GM23248 (cell line): ENCODE data around the gene PGD. TPM values are rescaled to one million over a fixed set of nuclear protein-coding genes. Genes with fewer than 3 reads are reported as not detected.
A peak's percentile ranks its signal among the peaks of the same experiment; 100 is the strongest.

Source experiments
- DNase-seq: peaks from one replicate; pipeline ENCODE4 v3.0.0-alpha.2; 2015
- H2AFZ ChIP-seq: fragments of 200-600 bp; sonication (generic); 2 replicates; pipeline ENCODE4 v1.6.1; 2016; ENCODE audit warnings: antibody characterized with exemption
- H3F3A ChIP-seq: fragments of 200-600 bp; sonication (generic); 2 replicates; pipeline ENCODE4 v1.6.1; 2016; ENCODE audit warnings: mild to moderate bottlenecking, antibody characterized with exemption, mixed run types; ENCODE audit not compliant: insufficient read depth
- H3K27ac ChIP-seq: fragments of 200-600 bp; sonication (generic); 2 replicates; pipeline ENCODE4 v1.5.1; 2016; ENCODE audit warnings: mild to moderate bottlenecking
- H3K27me3 ChIP-seq: fragments of 200-600 bp; sonication (generic); replicated peaks from 2 replicates; pipeline ENCODE4 v1.6.1; 2016; ENCODE audit warnings: mild to moderate bottlenecking; ENCODE audit not compliant: insufficient read depth
- H3K36me3 ChIP-seq: fragments of 200-600 bp; sonication (generic); 2 replicates; pipeline ENCODE4 v1.6.1; 2016; ENCODE audit warnings: low read depth, mild to moderate bottlenecking
- H3K4me1 ChIP-seq: fragments of 200-600 bp; sonication (generic); 2 replicates; pipeline ENCODE4 v1.6.1; 2016; ENCODE audit warnings: mild to moderate bottlenecking; ENCODE audit not compliant: insufficient read depth
- H3K4me2 ChIP-seq: fragments of 200-600 bp; sonication (generic); one replicate; pipeline ENCODE4 v1.6.1; 2016; ENCODE audit warnings: mild to moderate bottlenecking; ENCODE audit not compliant: unreplicated experiment
- H3K4me3 ChIP-seq: fragments of 200-600 bp; sonication (generic); 2 replicates; pipeline ENCODE4 v1.5.1; 2016; ENCODE audit warnings: mild to moderate bottlenecking
- H3K79me2 ChIP-seq: fragments of 200-600 bp; sonication (generic); 2 replicates; pipeline ENCODE4 v1.6.1; 2016; ENCODE audit warnings: mild to moderate bottlenecking; ENCODE audit not compliant: insufficient read depth
- H3K9ac ChIP-seq: fragments of 200-600 bp; sonication (generic); 2 replicates; pipeline ENCODE4 v1.6.1; 2016; ENCODE audit warnings: mild to moderate bottlenecking
- H3K9me2 ChIP-seq: fragments of 200-600 bp; sonication (generic); 2 replicates; pipeline ENCODE4 v1.6.1; 2016; ENCODE audit warnings: mixed run types, mild to moderate bottlenecking, moderate library complexity; ENCODE audit not compliant: insufficient read depth
- H3K9me3 ChIP-seq: fragments of 200-600 bp; sonication (generic); one replicate; pipeline ENCODE4 v1.6.1; 2017; ENCODE audit warnings: low read depth
- H4K20me1 ChIP-seq: fragments of 200-600 bp; sonication (generic); 2 replicates; pipeline ENCODE4 v1.6.0; 2016; ENCODE audit not compliant: insufficient read depth
- EZH2 ChIP-seq: fragments of 200-600 bp; sonication (generic); IDR thresholded peaks from 2 replicates; pipeline ENCODE4 v1.6.1; 2018; ENCODE audit warnings: antibody characterized with exemption, mild to moderate bottlenecking; ENCODE audit not compliant: insufficient read depth, poor library complexity, severe bottlenecking
- EZH2phosphoT487 ChIP-seq: fragments of 200-600 bp; sonication (generic); IDR thresholded peaks from 2 replicates; pipeline ENCODE4 v1.6.1; 2018; ENCODE audit warnings: antibody characterized with exemption, moderate library complexity, mild to moderate bottlenecking, low read depth; ENCODE audit not compliant: insufficient read depth
- WGBS, 2 experiments: methylation state at CpG; one replicate each; pipeline ENCODE4 v1.1.6; 2015 to 2017; ENCODE audit warnings: low lambda C conversion rate in 2 of 2, low coverage in 1 of 2; ENCODE audit errors: missing lambda C conversion rate in 2 of 2; 5-methylcytosine and 5-hydroxymethylcytosine counted together
- in situ Hi-C: fragments of 300-500 bp; cut with MboI; formaldehyde crosslinking; loops from 2 replicates; pipeline ENCODE4 v1.15.0; 2020
- polyA plus RNA-seq: library from polyadenylated mRNA; unstranded; fragments of >200 nt; fragmentation: Nextera tagmentation; extraction: Ambion mirVana; gene quantifications from 2 replicates; pipeline ENCODE4 v1.2.1, GENCODE V29; 2016
- total RNA-seq: library from RNA; depleted of rRNA; stranded (reverse); fragments of >200 nt; shearing (Covaris generic); gene quantifications from 2 replicates; pipeline ENCODE4 v1.2.3, GENCODE V29; 2014; rRNA removed

The PGD gene
- total RNA-seq: 51.7 and 59.1 TPM in 2 replicates
- polyA plus RNA-seq: 61.4 and 64.4 TPM in 2 replicates

GRCh38 chr1:10398734-10399443 is at the start of gene PGD:
Gene PGD (plus strand): TSS chr1:10399064. CDS start chr1:10399118, 54 bp downstream.
- peak within 1 kb of the TSS; percentile 95 for H2AFZ ChIP-seq
- peak within 1 kb of the TSS; percentile 57 for H3K27ac ChIP-seq
- H3K4me3 ChIP-seq: peak within 1 kb of the TSS; percentile 83
- H3K4me1 ChIP-seq: peaks cover 35% of the 10 kb centered on the region
- H3K9me3 ChIP-seq: no peaks in the 10 kb centered on the region
- WGBS, 2 experiments: 1% methylated on average over 46 to 55 of the region's 76 CpGs
- in situ Hi-C loops: no loop called here
- H3K9me2 ChIP-seq: no peaks in the 10 kb centered on the region
- peak; percentile 100 for DNase-seq
- H3K27me3 ChIP-seq: no peaks in the 10 kb centered on the region
- H4K20me1 ChIP-seq: no peaks in the 10 kb centered on the region
- H3F3A ChIP-seq: peaks cover 27% of the 10 kb centered on the region
- peak within 1 kb of the TSS; percentile 80 for H3K9ac ChIP-seq
- H3K36me3 ChIP-seq: no peaks in the 10 kb centered on the region
- no peak for TF ChIP-seq EZH2
- TF ChIP-seq EZH2phosphoT487: no peak
- peak within 1 kb of the TSS; percentile 93 for H3K4me2 ChIP-seq
- H3K79me2 ChIP-seq: peaks cover 24% of the 10 kb centered on the region

GRCh38 chr1:10353282-10353681 is 45.6 kb upstream of the PGD start:
- WGBS, 2 experiments: 67 to 70% methylated on average over 4 of the region's 4 CpGs
- Histone ChIP-seq H3K27me3 (no peaks in the 10 kb centered on the region), H3K4me2 (no peak overlapping the region), H3K9me2 (no peaks in the 10 kb centered on the region), H4K20me1 (no peaks in the 10 kb centered on the region), H3K27ac (no peak overlapping the region), H3K9me3 (no peaks in the 10 kb centered on the region), H3K4me3 (no peak overlapping the region), H3K9ac (no peak overlapping the region), H2AFZ (no peak overlapping the region), H3K36me3 (peaks cover 10% of the 10 kb centered on the region), H3K4me1 (no peaks in the 10 kb centered on the region), H3F3A (peaks cover 5% of the 10 kb centered on the region; the same call in 1 of the 2 replicates), H3K79me2 (no peaks in the 10 kb centered on the region)
- in situ Hi-C loops: no loop called here
- DNase-seq: no peak
- no peak for TF ChIP-seq EZH2
- no peak for TF ChIP-seq EZH2phosphoT487

- Histone ChIP-seq H3K36me3 (peaks cover 10% of the 10 kb centered on the region), H3F3A (peaks cover 5% of the 10 kb centered on the region; the same call in 1 of the 2 replicates), H3K27ac (no peak overlapping the region), H3K9ac (no peak overlapping the region), H3K4me3 (no peak overlapping the region), H3K9me2 (no peaks in the 10 kb centered on the region), H3K27me3 (no peaks in the 10 kb centered on the region), H3K9me3 (no peaks in the 10 kb centered on the region), H2AFZ (no peak overlapping the region), H3K4me1 (no peaks in the 10 kb centered on the region), H3K79me2 (no peaks in the 10 kb centered on the region), H4K20me1 (no peaks in the 10 kb centered on the region), H3K4me2 (no peak overlapping the region)
- 38 to 44% methylated on average over 2 of the region's 2 CpGs for WGBS, 2 experiments
- in situ Hi-C loops: no loop called here
- DNase-seq: no peak
- TF ChIP-seq EZH2 (no peak), EZH2phosphoT487 (no peak)
Observed at GRCh38 chr1:10353693-10354092, 45.2 kb upstream of the PGD start.

- no peak overlapping the region for H3K4me3 ChIP-seq
- DNase-seq: no peak
- no peaks in the 10 kb centered on the region for H4K20me1 ChIP-seq
- no peak for TF ChIP-seq EZH2
- TF ChIP-seq EZH2phosphoT487: no peak
- in situ Hi-C loops: no loop called here
- WGBS, 2 experiments: 90 to 100% methylated on average over 1 of the region's 1 CpG
- H2AFZ ChIP-seq: no peak overlapping the region
- H3K4me1 ChIP-seq: no peaks in the 10 kb centered on the region
- H3K79me2 ChIP-seq: no peaks in the 10 kb centered on the region
- H3K27ac ChIP-seq: no peak overlapping the region
- no peaks in the 10 kb centered on the region for H3K9me3 ChIP-seq
- no peak overlapping the region for H3K4me2 ChIP-seq
- no peaks in the 10 kb centered on the region for H3K27me3 ChIP-seq
- H3K9ac ChIP-seq: no peak overlapping the region
- no peaks in the 10 kb centered on the region for H3F3A ChIP-seq
- H3K9me2 ChIP-seq: no peaks in the 10 kb centered on the region
- peaks cover 12% of the 10 kb centered on the region; the same call in 1 of the 2 replicates for H3K36me3 ChIP-seq
Observed at GRCh38 chr1:10360045-10360444, 38.8 kb upstream of the PGD start.
